ENCODE data around the gene UBE3C. TPM values are rescaled to one million over a fixed set of nuclear protein-coding genes. Genes with fewer than 3 reads are reported as not detected.

The UBE3C gene
- total RNA-seq, 1 donor from 2014 or later, result 69.5 TPM

GRCh38 chr7:157176771-157177170 is 38.0 kb downstream of the UBE3C start:
- intact Hi-C loops (cut with DNase I), result no loop called here
- peaks cover 0 to 72% of the 10 kb centered on the region in 2 donors for H3K36me3 ChIP-seq

GRCh38 chr7:157177333-157177982 is 38.7 kb downstream of the UBE3C start:
- Histone ChIP-seq H3K36me3 (peaks cover 0 to 71% of the 10 kb centered on the region in 2 donors), H3K27ac (no peak overlapping the region), H3K27me3 (no peaks in the 10 kb centered on the region), H3K4me1 (no peaks in the 10 kb centered on the region), H3K9me3 (no peaks in the 10 kb centered on the region), H3K4me3 (no peak overlapping the region)
- intact Hi-C loops (cut with DNase I), result no loop called here
- TF ChIP-seq CTCF (IDR thresholded peaks at IDR 0.05), result no peak
- TF ChIP-seq POLR2AphosphoS5 (IDR thresholded peaks at IDR 0.05; ENCODE audit: insufficient read depth in 1 of 2, low read depth in 1 of 2), result no peak
- no peak for TF ChIP-seq POLR2A (IDR thresholded peaks at IDR 0.05)
- DNase-seq (ENCODE audit: extremely low spot score in 2 of 2), result no peak

More at GRCh38 chr7:157176771-157177170, 38.0 kb downstream of the UBE3C start:
- Histone ChIP-seq H3K4me3 (no peak overlapping the region), H3K9me3 (no peaks in the 10 kb centered on the region), H3K27me3 (no peaks in the 10 kb centered on the region), H3K27ac (no peak overlapping the region), H3K4me1 (no peaks in the 10 kb centered on the region)
- TF ChIP-seq POLR2AphosphoS5 (IDR thresholded peaks at IDR 0.05; ENCODE audit: insufficient read depth in 1 of 2, low read depth in 1 of 2) (no peak), POLR2A (IDR thresholded peaks at IDR 0.05) (no peak), CTCF (IDR thresholded peaks at IDR 0.05) (no peak)
- DNase-seq (ENCODE audit: extremely low spot score in 2 of 2), result no peak

- Histone ChIP-seq H3K27me3 (no peaks in the 10 kb centered on the region), H3K4me3 (no peak overlapping the region), H3K4me1 (no peaks in the 10 kb centered on the region), H3K36me3 (peaks cover 0 to 71% of the 10 kb centered on the region in 2 donors), H3K27ac (no peak overlapping the region), H3K9me3 (no peaks in the 10 kb centered on the region)
- intact Hi-C loops (cut with DNase I), result no loop called here
- DNase-seq (ENCODE audit: extremely low spot score in 2 of 2), result no peak
- TF ChIP-seq POLR2AphosphoS5 (IDR thresholded peaks at IDR 0.05; ENCODE audit: insufficient read depth in 1 of 2, low read depth in 1 of 2) (no peak), POLR2A (IDR thresholded peaks at IDR 0.05) (no peak), CTCF (IDR thresholded peaks at IDR 0.05) (no peak)
These were observed 39.3 kb downstream of the UBE3C start for GRCh38 chr7:157177983-157178381.

GRCh38 chr7:157183832-157184231 is 45.1 kb downstream of the UBE3C start:
- no peaks in the 10 kb centered on the region for H3K27me3 ChIP-seq
- H3K9me3 ChIP-seq, result no peaks in the 10 kb centered on the region
- TF ChIP-seq POLR2AphosphoS5 (IDR thresholded peaks at IDR 0.05; ENCODE audit: insufficient read depth in 1 of 2, low read depth in 1 of 2), result no peak
- no peak for TF ChIP-seq CTCF (IDR thresholded peaks at IDR 0.05)
- no peak for TF ChIP-seq POLR2A (IDR thresholded peaks at IDR 0.05)
- intact Hi-C loops (cut with DNase I), result no loop called here
- no peak for DNase-seq (ENCODE audit: extremely low spot score in 2 of 2)
- no peaks in the 10 kb centered on the region for H3K4me1 ChIP-seq
- peaks cover 1 to 77% of the 10 kb centered on the region in 2 donors for H3K36me3 ChIP-seq
- no peak overlapping the region for H3K4me3 ChIP-seq
- H3K27ac ChIP-seq, result no peak overlapping the region

- Histone ChIP-seq H3K36me3 (peaks cover 4 to 72% of the 10 kb centered on the region in 2 donors), H3K27me3 (no peaks in the 10 kb centered on the region), H3K4me1 (no peaks in the 10 kb centered on the region), H3K9me3 (no peaks in the 10 kb centered on the region), H3K4me3 (no peak overlapping the region), H3K27ac (no peak overlapping the region)
- intact Hi-C loops (cut with DNase I), result no loop called here
- TF ChIP-seq POLR2A (IDR thresholded peaks at IDR 0.05), result no peak
- no peak for TF ChIP-seq CTCF (IDR thresholded peaks at IDR 0.05)
- TF ChIP-seq POLR2AphosphoS5 (IDR thresholded peaks at IDR 0.05; ENCODE audit: insufficient read depth in 1 of 2, low read depth in 1 of 2), result no peak
- DNase-seq (ENCODE audit: extremely low spot score in 2 of 2), result no peak
These were observed 49.5 kb downstream of the UBE3C start for GRCh38 chr7:157188091-157188665.

Data from vagina (tissue), 2 donors.